Ecto neural progenitor cell (in vitro differentiated cells): ENCODE measurements around the gene DYNLT4.
"Not testable (repeated sequence)": the region's sequence is repeated elsewhere in the genome, so short reads cannot be mapped to it uniquely, and the experiment has no call there.

Experiments
- DNase-seq: peaks from one replicate; pipeline ENCODE4 v3.0.0-alpha.2; 2018; ENCODE audit warnings: low spot score

DYNLT4 gene

GRCh38 chr1:44806704-44807363, at the start of gene DYNLT4:
TSS of gene DYNLT4 (minus strand) at chr1:44807351. CDS start at chr1:44806668, 683 bp downstream.
- DNase-seq: no peak

GRCh38 chr1:44855742-44856141, 48.6 kb upstream of the DYNLT4 start:
- DNase-seq: no peak

GRCh38 chr1:44854970-44855369, 47.8 kb upstream of the DYNLT4 start:
- no peak for DNase-seq

GRCh38 chr1:44853201-44853600, 46.0 kb upstream of the DYNLT4 start:
- DNase-seq: no peak

- no peak for DNase-seq
Observed at GRCh38 chr1:44851308-44851707, 44.2 kb upstream of the DYNLT4 start.

GRCh38 chr1:44849575-44850132, 42.5 kb upstream of the DYNLT4 start:
- DNase-seq: no peak

- DNase-seq: no peak
Observed at GRCh38 chr1:44848456-44849181, 41.5 kb upstream of the DYNLT4 start.

GRCh38 chr1:44847845-44848244, 40.7 kb upstream of the DYNLT4 start:
- DNase-seq: no peak

- DNase-seq: no peak
Observed at GRCh38 chr1:44846985-44847384, 39.8 kb upstream of the DYNLT4 start.

GRCh38 chr1:44842862-44843655, 35.9 kb upstream of the DYNLT4 start, which contains the start of gene PTCH2:
TSS of gene PTCH2 (minus strand) at chr1:44843253. CDS start at chr1:44842932, 321 bp downstream.
- peak; percentile 94 for DNase-seq

GRCh38 chr1:44842486-44842861, 35.3 kb upstream of the DYNLT4 start:
- DNase-seq: no peak

- no peak for DNase-seq
Observed at GRCh38 chr1:44839576-44839975, 32.4 kb upstream of the DYNLT4 start.

- DNase-seq: not testable (repeated sequence)
Observed at GRCh38 chr1:44838294-44838693, 31.1 kb upstream of the DYNLT4 start.

GRCh38 chr1:44835738-44836675, 28.9 kb upstream of the DYNLT4 start:
- DNase-seq: peak; percentile 86

- DNase-seq: no peak
Observed at GRCh38 chr1:44834328-44834727, 27.2 kb upstream of the DYNLT4 start.

- no peak for DNase-seq
Observed at GRCh38 chr1:44832056-44832705, 25.0 kb upstream of the DYNLT4 start.

GRCh38 chr1:44831516-44831915, 24.4 kb upstream of the DYNLT4 start:
- DNase-seq: no peak

GRCh38 chr1:44830900-44831304, 23.8 kb upstream of the DYNLT4 start:
- no peak for DNase-seq

GRCh38 chr1:44829506-44830384, 22.6 kb upstream of the DYNLT4 start:
- no peak for DNase-seq
